ENCODE results near the gene ABCA5. TPM values are rescaled to one million over a fixed set of nuclear protein-coding genes. Genes with fewer than 3 reads are reported as not detected.
A peak's percentile ranks its signal among the peaks of the same experiment; 100 is the strongest.
"Not testable (repeated sequence)": the region's sequence is repeated elsewhere in the genome, so short reads cannot be mapped to it uniquely, and the experiment has no call there.

Gene ABCA5
- total and polyA plus RNA-seq, 10 of the 15 experiments (the other 5 are each of a cell fraction or from before 2014, with no cell fraction given), result 11.8 to 31.1 (median 18.1) TPM

- Histone ChIP-seq H3K4me2 (ENCODE audit: control insufficient read depth, insufficient read depth) (no peak overlapping the region), H3K27ac (ENCODE audit: control insufficient read depth, insufficient read depth) (no peak overlapping the region), H3K9ac (ENCODE audit: control insufficient read depth, insufficient read depth, low read length) (no peak overlapping the region), H3K9me3 (replicated peaks; ENCODE audit: control insufficient read depth, insufficient read depth, low read length) (no peaks in the 10 kb centered on the region; the same call in 2 of the 3 replicates), H2AFZ (ENCODE audit: control insufficient read depth, low read depth, low read length) (no peak overlapping the region), H4K20me1 (ENCODE audit: control insufficient read depth, insufficient read depth) (no peaks in the 10 kb centered on the region), H3K79me2 (ENCODE audit: control insufficient read depth, insufficient read depth, low read length) (no peaks in the 10 kb centered on the region), H3K4me3 (no peak overlapping the region), H3K36me3 (ENCODE audit: control insufficient read depth in 2 of 2, insufficient read depth in 2 of 2, low read length in 1 of 2) (peaks cover 2 to 3% of the 10 kb centered on the region in 2 experiments; a peak in 2 of 4 replicates), H3K4me1 (ENCODE audit: control insufficient read depth, insufficient read depth, low read length) (no peaks in the 10 kb centered on the region), H3K27me3 (replicated peaks in 1 of 2; ENCODE audit: control insufficient read depth in 2 of 2, insufficient read depth in 2 of 2, low read length in 1 of 2) (no peaks in the 10 kb centered on the region)
- ChIA-PET RAD21 (ENCODE audit: unreplicated experiment) (no interaction called here), SMC1A (ENCODE audit: uncharacterized antibody, unreplicated experiment) (no interaction called here), CTCF (no interaction called here), POLR2A (no interaction called here)
- no peak for DNase-seq (ENCODE audit: low read depth, low spot score)
- intact Hi-C loops (cut with micrococcal nuclease; ENCODE audit: unreplicated experiment) (no loop called here), in situ Hi-C loops (cut with MboI) (no loop called here)
- FAIRE-seq, result no peak
- WGBS (ENCODE audit: insufficient coverage, insufficient replicate concordance, low lambda C conversion rate, missing lambda C conversion rate), result 95% methylated on average over 3 of the region's 3 CpGs
- no peak for ATAC-seq
- TF ChIP-seq SMAD1 (IDR thresholded peaks at IDR 0.05; ENCODE audit: low read depth, partially characterized antibody) (no peak), BMI1 (IDR thresholded peaks at IDR 0.05; ENCODE audit: borderline replicate concordance) (no peak), BRCA1 (IDR thresholded peaks at IDR 0.05; ENCODE audit: low read depth, low read length) (no peak), RELA (IDR thresholded peaks at IDR 0.05; ENCODE audit: borderline replicate concordance, partially characterized antibody) (no peak), HCFC1 (IDR thresholded peaks at IDR 0.05; ENCODE audit: low read length) (no peak)
- BruUV-seq (replicated peaks), result no TSS peak
Observed at GRCh38 chr17:69300222-69300621, 26.7 kb downstream of the ABCA5 start.

- H3K79me2 ChIP-seq (ENCODE audit: control insufficient read depth, insufficient read depth, low read length); CTCF ChIA-PET; FAIRE-seq; H3K4me2 ChIP-seq (ENCODE audit: control insufficient read depth, insufficient read depth); H4K20me1 ChIP-seq (ENCODE audit: control insufficient read depth, insufficient read depth); intact Hi-C loops (cut with micrococcal nuclease; ENCODE audit: unreplicated experiment); H3K4me3 ChIP-seq; H3K9me3 ChIP-seq (replicated peaks; ENCODE audit: control insufficient read depth, insufficient read depth, low read length); H3K4me1 ChIP-seq (ENCODE audit: control insufficient read depth, insufficient read depth, low read length); H3K36me3 ChIP-seq (ENCODE audit: control insufficient read depth in 2 of 2, insufficient read depth in 2 of 2, low read length in 1 of 2); in situ Hi-C loops (cut with MboI); ATAC-seq; RAD21 ChIA-PET (ENCODE audit: unreplicated experiment); H2AFZ ChIP-seq (ENCODE audit: control insufficient read depth, low read depth, low read length); POLR2A ChIA-PET; H3K27ac ChIP-seq (ENCODE audit: control insufficient read depth, insufficient read depth); DNase-seq (ENCODE audit: low read depth, low spot score); H3K27me3 ChIP-seq (replicated peaks in 1 of 2; ENCODE audit: control insufficient read depth in 2 of 2, insufficient read depth in 2 of 2, low read length in 1 of 2); BruUV-seq (replicated peaks); H3K9ac ChIP-seq (ENCODE audit: control insufficient read depth, insufficient read depth, low read length): not testable (repeated sequence)
- WGBS (ENCODE audit: insufficient coverage, insufficient replicate concordance, low lambda C conversion rate, missing lambda C conversion rate), result 88% methylated on average over 2 of the region's 3 CpGs
- TF ChIP-seq ETV6 (conservative IDR thresholded peaks at IDR 0.05 in 1 of 2, IDR thresholded peaks at IDR 0.05 in 1 of 2; ENCODE audit: borderline replicate concordance in 1 of 2, low read depth in 1 of 2), result peak in 1 of 2 experiments; percentile 40; a peak in 1 of 4 replicates
- SMC1A ChIA-PET (ENCODE audit: uncharacterized antibody, unreplicated experiment), result interaction anchor here (0.7 kb wide), 1 partner anchor 20 kb away, joined by 4 read pairs; no protein-coding TSS in a partner anchor
Observed at GRCh38 chr17:69298120-69298722, 28.7 kb downstream of the ABCA5 start.

Measured in GM12878 (cell line).